Prostate gland (tissue), 2 donors: ENCODE data around the gene OTOP3.

ENCODE experiments used
- POLR2A ChIP-seq: fragments of 450-650 bp; IDR thresholded peaks from one replicate; pipeline ENCODE4 v1.6.1; 2016; ENCODE audit warnings: antibody characterized with exemption, mild to moderate bottlenecking
- TF ChIP-seq, protein P1 (sequence below), 4 experiments: fragments of 200-600 bp in 2 of 4; fragments of 450-650 bp in 2 of 4; sonication (generic) in 2 of 4; IDR thresholded peaks; 1 replicate in 3 of 4; 2 replicates in 1 of 4; pipeline ENCODE4 v1.5.1; 2016 to 2019; ENCODE audit warnings: antibody characterized with exemption in 4 of 4, mild to moderate bottlenecking in 2 of 4, moderate library complexity in 2 of 4

DNA sequence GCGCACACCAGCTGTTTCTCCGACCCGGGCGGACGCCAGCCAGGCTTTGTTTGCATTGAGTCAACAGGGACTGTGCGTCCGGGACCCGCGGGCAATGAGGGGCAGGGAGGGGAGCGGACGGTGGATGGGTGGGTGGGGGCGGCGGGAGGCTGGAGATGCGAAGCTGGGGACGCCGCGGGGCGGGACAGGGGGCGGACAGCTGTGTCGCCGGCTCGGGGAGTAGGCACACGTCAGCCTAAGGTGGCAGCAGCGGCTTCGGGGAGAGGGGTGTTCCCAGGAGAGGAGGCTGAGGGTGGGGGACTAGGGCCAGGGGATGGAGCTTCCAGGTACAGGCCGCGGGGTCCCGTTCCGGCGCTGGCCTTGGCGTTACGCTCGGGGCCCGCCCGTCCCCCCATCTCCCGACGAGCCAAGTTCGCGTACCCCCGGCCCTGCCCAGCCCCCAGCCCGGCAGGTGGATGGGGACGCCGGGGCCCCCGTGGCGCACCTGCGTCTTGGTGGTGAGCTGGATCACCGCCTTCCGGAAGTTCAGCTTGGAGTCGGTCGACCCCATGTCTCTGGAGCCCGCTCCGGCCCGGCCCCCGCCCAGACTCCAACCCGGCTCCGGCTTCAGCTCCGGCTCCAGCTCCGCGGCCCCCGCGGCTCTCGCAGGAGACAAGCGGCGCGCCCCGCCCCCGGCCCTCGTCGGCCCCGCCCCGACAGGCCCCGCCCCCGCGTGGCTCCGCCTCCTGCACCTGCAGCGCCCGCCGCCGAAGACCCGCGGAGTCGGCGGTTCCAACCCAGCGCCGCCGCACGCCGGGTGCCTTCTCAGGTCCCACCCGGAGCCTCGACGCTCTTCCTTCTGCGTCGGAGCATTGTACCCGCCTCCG lies 36.6 kb downstream of the OTOP3 start, which contains the start of gene HID1:
- peak; percentile 57 for TF ChIP-seq POLR2A
- TF ChIP-seq, protein P1, sequence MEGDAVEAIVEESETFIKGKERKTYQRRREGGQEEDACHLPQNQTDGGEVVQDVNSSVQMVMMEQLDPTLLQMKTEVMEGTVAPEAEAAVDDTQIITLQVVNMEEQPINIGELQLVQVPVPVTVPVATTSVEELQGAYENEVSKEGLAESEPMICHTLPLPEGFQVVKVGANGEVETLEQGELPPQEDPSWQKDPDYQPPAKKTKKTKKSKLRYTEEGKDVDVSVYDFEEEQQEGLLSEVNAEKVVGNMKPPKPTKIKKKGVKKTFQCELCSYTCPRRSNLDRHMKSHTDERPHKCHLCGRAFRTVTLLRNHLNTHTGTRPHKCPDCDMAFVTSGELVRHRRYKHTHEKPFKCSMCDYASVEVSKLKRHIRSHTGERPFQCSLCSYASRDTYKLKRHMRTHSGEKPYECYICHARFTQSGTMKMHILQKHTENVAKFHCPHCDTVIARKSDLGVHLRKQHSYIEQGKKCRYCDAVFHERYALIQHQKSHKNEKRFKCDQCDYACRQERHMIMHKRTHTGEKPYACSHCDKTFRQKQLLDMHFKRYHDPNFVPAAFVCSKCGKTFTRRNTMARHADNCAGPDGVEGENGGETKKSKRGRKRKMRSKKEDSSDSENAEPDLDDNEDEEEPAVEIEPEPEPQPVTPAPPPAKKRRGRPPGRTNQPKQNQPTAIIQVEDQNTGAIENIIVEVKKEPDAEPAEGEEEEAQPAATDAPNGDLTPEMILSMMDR (IDR thresholded peaks at IDR 0.05): peak in 1 of 4 experiments; percentile 3
